A673 (cell line): ENCODE measurements around the gene CUX1.
"Not testable (repeated sequence)": the region's sequence is repeated elsewhere in the genome, so short reads cannot be mapped to it uniquely, and the experiment has no call there.

Experiments
- EZH2 ChIP-seq: fragments of 200-600 bp; sonication (generic); IDR thresholded peaks from 2 replicates; pipeline ENCODE4 v1.6.1; 2017; ENCODE audit warnings: borderline replicate concordance, low read depth, mild to moderate bottlenecking, mixed read lengths, antibody characterized with exemption, low read length; ENCODE audit not compliant: poor library complexity, severe bottlenecking
- TF ChIP-seq, protein P1 (sequence below): fragments of 300-800, 200-600 bp; sonication (generic); conservative IDR thresholded peaks from 2 replicates; pipeline ENCODE4 v1.5.1; 2017; ENCODE audit warnings: low read depth, mild to moderate bottlenecking, antibody characterized with exemption, low read length, moderate library complexity, mixed read lengths

DNA sequence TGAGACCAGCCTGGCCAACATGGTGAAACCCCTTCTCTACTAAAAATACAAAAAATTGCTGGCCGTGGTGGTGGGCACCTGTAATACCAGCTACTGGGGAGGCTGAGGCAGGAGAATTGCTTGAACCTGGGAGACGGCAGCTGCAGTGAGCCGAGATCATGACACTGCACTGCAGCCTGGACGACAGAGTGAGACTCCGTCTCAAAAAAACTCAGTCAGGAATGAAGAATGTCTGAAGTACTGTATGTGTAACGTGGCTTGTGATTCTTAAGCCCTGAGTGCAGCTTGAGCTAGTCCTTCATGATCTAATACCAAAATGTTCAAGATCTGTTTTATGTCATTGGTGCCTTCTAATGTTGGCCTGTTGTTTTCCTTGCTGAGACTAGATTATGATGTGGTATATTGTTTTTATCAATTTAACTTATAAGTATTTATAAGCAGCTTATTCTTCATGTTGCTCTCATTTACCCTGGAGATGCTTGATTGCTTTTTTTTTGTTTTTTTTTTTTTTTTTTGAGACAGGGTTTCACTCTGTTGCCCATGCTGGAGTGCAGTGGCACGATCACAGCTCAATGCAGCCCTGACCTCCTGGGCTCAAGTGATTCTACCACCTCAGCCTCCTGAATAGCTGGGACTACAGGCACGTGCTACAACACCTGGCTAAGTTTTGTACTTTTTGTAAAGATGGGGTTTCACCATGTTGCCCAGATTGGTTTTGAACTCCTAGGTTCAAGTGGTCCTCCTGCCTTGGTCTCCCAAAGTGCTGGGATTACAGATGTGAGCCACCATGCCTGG, 513.4 kb downstream of the CUX1 start:
- TF ChIP-seq, protein P1, sequence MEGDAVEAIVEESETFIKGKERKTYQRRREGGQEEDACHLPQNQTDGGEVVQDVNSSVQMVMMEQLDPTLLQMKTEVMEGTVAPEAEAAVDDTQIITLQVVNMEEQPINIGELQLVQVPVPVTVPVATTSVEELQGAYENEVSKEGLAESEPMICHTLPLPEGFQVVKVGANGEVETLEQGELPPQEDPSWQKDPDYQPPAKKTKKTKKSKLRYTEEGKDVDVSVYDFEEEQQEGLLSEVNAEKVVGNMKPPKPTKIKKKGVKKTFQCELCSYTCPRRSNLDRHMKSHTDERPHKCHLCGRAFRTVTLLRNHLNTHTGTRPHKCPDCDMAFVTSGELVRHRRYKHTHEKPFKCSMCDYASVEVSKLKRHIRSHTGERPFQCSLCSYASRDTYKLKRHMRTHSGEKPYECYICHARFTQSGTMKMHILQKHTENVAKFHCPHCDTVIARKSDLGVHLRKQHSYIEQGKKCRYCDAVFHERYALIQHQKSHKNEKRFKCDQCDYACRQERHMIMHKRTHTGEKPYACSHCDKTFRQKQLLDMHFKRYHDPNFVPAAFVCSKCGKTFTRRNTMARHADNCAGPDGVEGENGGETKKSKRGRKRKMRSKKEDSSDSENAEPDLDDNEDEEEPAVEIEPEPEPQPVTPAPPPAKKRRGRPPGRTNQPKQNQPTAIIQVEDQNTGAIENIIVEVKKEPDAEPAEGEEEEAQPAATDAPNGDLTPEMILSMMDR = not testable (repeated sequence)
- TF ChIP-seq EZH2 = not testable (repeated sequence)
